GM23248 (cell line): ENCODE measurements around the gene ISM1. TPM values are rescaled to one million over a fixed set of nuclear protein-coding genes. Genes with fewer than 3 reads are reported as not detected.

Experiments used
- DNase-seq: peaks from one replicate; pipeline ENCODE4 v3.0.0-alpha.2; 2015
- H2AFZ ChIP-seq: fragments of 200-600 bp; sonication (generic); 2 replicates; pipeline ENCODE4 v1.6.1; 2016; ENCODE audit warnings: antibody characterized with exemption
- H3F3A ChIP-seq: fragments of 200-600 bp; sonication (generic); 2 replicates; pipeline ENCODE4 v1.6.1; 2016; ENCODE audit warnings: mild to moderate bottlenecking, antibody characterized with exemption, mixed run types; ENCODE audit not compliant: insufficient read depth
- H3K27ac ChIP-seq: fragments of 200-600 bp; sonication (generic); 2 replicates; pipeline ENCODE4 v1.5.1; 2016; ENCODE audit warnings: mild to moderate bottlenecking
- H3K27me3 ChIP-seq: fragments of 200-600 bp; sonication (generic); replicated peaks from 2 replicates; pipeline ENCODE4 v1.6.1; 2016; ENCODE audit warnings: mild to moderate bottlenecking; ENCODE audit not compliant: insufficient read depth
- H3K36me3 ChIP-seq: fragments of 200-600 bp; sonication (generic); 2 replicates; pipeline ENCODE4 v1.6.1; 2016; ENCODE audit warnings: low read depth, mild to moderate bottlenecking
- H3K4me1 ChIP-seq: fragments of 200-600 bp; sonication (generic); 2 replicates; pipeline ENCODE4 v1.6.1; 2016; ENCODE audit warnings: mild to moderate bottlenecking; ENCODE audit not compliant: insufficient read depth
- H3K4me2 ChIP-seq: fragments of 200-600 bp; sonication (generic); one replicate; pipeline ENCODE4 v1.6.1; 2016; ENCODE audit warnings: mild to moderate bottlenecking; ENCODE audit not compliant: unreplicated experiment
- H3K4me3 ChIP-seq: fragments of 200-600 bp; sonication (generic); 2 replicates; pipeline ENCODE4 v1.5.1; 2016; ENCODE audit warnings: mild to moderate bottlenecking
- H3K79me2 ChIP-seq: fragments of 200-600 bp; sonication (generic); 2 replicates; pipeline ENCODE4 v1.6.1; 2016; ENCODE audit warnings: mild to moderate bottlenecking; ENCODE audit not compliant: insufficient read depth
- H3K9ac ChIP-seq: fragments of 200-600 bp; sonication (generic); 2 replicates; pipeline ENCODE4 v1.6.1; 2016; ENCODE audit warnings: mild to moderate bottlenecking
- H3K9me2 ChIP-seq: fragments of 200-600 bp; sonication (generic); 2 replicates; pipeline ENCODE4 v1.6.1; 2016; ENCODE audit warnings: mixed run types, mild to moderate bottlenecking, moderate library complexity; ENCODE audit not compliant: insufficient read depth
- H3K9me3 ChIP-seq: fragments of 200-600 bp; sonication (generic); one replicate; pipeline ENCODE4 v1.6.1; 2017; ENCODE audit warnings: low read depth
- H4K20me1 ChIP-seq: fragments of 200-600 bp; sonication (generic); 2 replicates; pipeline ENCODE4 v1.6.0; 2016; ENCODE audit not compliant: insufficient read depth
- EZH2 ChIP-seq: fragments of 200-600 bp; sonication (generic); IDR thresholded peaks from 2 replicates; pipeline ENCODE4 v1.6.1; 2018; ENCODE audit warnings: antibody characterized with exemption, mild to moderate bottlenecking; ENCODE audit not compliant: insufficient read depth, poor library complexity, severe bottlenecking
- EZH2phosphoT487 ChIP-seq: fragments of 200-600 bp; sonication (generic); IDR thresholded peaks from 2 replicates; pipeline ENCODE4 v1.6.1; 2018; ENCODE audit warnings: antibody characterized with exemption, moderate library complexity, mild to moderate bottlenecking, low read depth; ENCODE audit not compliant: insufficient read depth
- WGBS, 2 experiments: methylation state at CpG; one replicate each; pipeline ENCODE4 v1.1.6; 2015 to 2017; ENCODE audit warnings: low lambda C conversion rate in 2 of 2, low coverage in 1 of 2; ENCODE audit errors: missing lambda C conversion rate in 2 of 2; 5-methylcytosine and 5-hydroxymethylcytosine counted together
- in situ Hi-C: fragments of 300-500 bp; cut with MboI; formaldehyde crosslinking; loops from 2 replicates; pipeline ENCODE4 v1.15.0; 2020
- polyA plus RNA-seq: library from polyadenylated mRNA; unstranded; fragments of >200 nt; fragmentation: Nextera tagmentation; extraction: Ambion mirVana; gene quantifications from 2 replicates; pipeline ENCODE4 v1.2.1, GENCODE V29; 2016
- total RNA-seq: library from RNA; depleted of rRNA; stranded (reverse); fragments of >200 nt; shearing (Covaris generic); gene quantifications from 2 replicates; pipeline ENCODE4 v1.2.3, GENCODE V29; 2014

Gene ISM1
- total and polyA plus RNA-seq, 2 experiments from 2014 or later: 0.06 TPM; not detected in 1

DNA sequence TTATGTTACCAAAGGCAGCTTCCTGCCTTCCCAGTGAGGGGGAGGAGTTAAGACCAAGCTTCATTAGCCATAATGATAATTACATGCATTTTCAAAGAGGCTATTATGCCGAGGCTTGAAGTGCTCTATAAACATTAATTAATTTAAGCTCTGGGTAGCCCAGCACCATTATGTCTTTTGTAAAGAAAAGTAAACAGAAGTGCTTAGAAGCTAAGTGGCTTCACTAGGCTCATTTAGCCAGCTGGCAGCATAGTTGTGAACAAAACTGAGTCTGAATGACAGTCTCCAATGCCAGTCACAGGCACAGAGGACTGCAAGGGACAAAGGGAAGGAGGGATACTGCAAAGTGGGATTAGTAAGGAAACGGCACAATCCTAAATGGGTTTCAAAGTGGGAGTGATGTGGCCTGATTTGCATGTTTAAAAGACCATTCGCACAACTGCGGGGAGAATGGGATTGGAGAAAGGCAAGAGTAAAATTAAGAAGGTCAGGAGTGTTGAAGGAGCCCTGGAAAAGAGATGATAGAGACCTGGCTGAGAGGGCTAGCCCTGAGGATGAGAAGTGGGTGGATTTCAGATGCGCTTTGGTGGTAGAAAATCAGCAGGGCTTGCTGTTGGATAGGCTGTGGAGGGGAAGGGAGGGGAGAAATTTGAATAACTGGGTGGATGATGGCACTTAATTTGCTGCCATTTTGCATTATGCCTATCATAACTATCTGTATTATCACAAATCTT, 20.1 kb upstream of the ISM1 start:
- no peak overlapping the region for H3K9ac ChIP-seq
- 71 to 74% methylated on average over 5 of the region's 5 CpGs for WGBS, 2 experiments
- TF ChIP-seq EZH2phosphoT487 (no peak), EZH2 (no peak)
- no peaks in the 10 kb centered on the region for H3K9me2 ChIP-seq
- H3K4me3 ChIP-seq: no peak overlapping the region
- no peaks in the 10 kb centered on the region for H3K9me3 ChIP-seq
- in situ Hi-C loops: no loop called here
- H3K36me3 ChIP-seq: no peaks in the 10 kb centered on the region
- DNase-seq: no peak
- no peaks in the 10 kb centered on the region for H3K4me1 ChIP-seq
- no peak overlapping the region for H3K4me2 ChIP-seq
- H2AFZ ChIP-seq: no peak overlapping the region
- peaks cover 19% of the 10 kb centered on the region for H3K27me3 ChIP-seq
- no peaks in the 10 kb centered on the region for H4K20me1 ChIP-seq
- no peak overlapping the region for H3K27ac ChIP-seq
- no peaks in the 10 kb centered on the region for H3F3A ChIP-seq
- H3K79me2 ChIP-seq: no peaks in the 10 kb centered on the region

DNA sequence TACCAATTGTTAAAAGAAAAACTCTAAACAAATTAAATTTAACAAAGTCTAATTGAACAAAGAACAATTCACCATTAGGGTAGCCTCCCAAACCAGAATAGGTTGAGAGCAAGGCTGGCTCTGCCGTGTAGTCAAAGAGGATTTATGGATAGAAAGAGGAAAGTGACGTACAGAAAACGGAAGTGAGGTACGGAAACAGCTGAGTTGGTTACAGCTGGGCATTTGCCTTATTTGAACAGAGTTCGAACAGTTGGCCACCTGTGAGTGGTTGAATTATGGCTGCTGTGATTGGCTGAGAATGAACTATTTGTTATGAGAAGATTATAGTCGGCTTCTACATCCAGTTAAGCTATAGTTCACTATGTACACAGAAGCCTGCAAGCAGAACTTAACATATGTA, 18.5 kb upstream of the ISM1 start:
- DNase-seq: no peak
- H3F3A ChIP-seq: no peaks in the 10 kb centered on the region
- H3K4me2 ChIP-seq: no peak overlapping the region
- TF ChIP-seq EZH2phosphoT487 (no peak), EZH2 (no peak)
- no peak overlapping the region for H2AFZ ChIP-seq
- no peaks in the 10 kb centered on the region for H3K4me1 ChIP-seq
- no peak overlapping the region for H3K27ac ChIP-seq
- H3K9ac ChIP-seq: no peak overlapping the region
- H3K9me2 ChIP-seq: no peaks in the 10 kb centered on the region
- WGBS, 2 experiments: 75 to 82% methylated on average over 6 of the region's 6 CpGs
- in situ Hi-C loops: no loop called here
- H3K36me3 ChIP-seq: no peaks in the 10 kb centered on the region
- no peaks in the 10 kb centered on the region for H4K20me1 ChIP-seq
- peaks cover 24% of the 10 kb centered on the region for H3K27me3 ChIP-seq
- H3K4me3 ChIP-seq: no peak overlapping the region
- H3K79me2 ChIP-seq: no peaks in the 10 kb centered on the region
- no peaks in the 10 kb centered on the region for H3K9me3 ChIP-seq

DNA sequence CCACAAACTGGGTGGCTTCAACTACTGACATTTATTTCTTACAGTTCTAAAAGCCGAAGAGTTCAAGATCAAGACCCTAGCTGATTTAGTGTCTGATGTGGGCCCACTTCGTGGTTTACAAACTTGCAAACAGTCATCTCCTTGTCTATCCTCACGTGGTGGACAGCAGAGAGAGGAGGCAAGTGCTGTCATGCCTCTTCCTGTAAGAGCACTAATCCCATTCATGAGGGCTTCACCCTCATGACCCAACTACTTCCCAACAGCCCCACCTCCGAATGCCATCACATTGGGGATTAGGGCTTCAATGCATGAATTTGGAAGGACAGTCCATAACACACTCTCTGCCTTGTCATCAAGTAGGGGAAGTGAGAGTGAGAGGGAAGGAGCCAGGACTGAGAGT, 15.6 kb upstream of the ISM1 start:
- Histone ChIP-seq H3K79me2 (no peaks in the 10 kb centered on the region), H3K9me3 (no peaks in the 10 kb centered on the region), H3F3A (no peaks in the 10 kb centered on the region), H3K9me2 (no peaks in the 10 kb centered on the region), H3K9ac (no peak overlapping the region), H3K4me1 (no peaks in the 10 kb centered on the region), H3K27ac (no peak overlapping the region), H3K36me3 (no peaks in the 10 kb centered on the region), H3K27me3 (peaks cover 13% of the 10 kb centered on the region), H4K20me1 (no peaks in the 10 kb centered on the region), H3K4me3 (no peak overlapping the region), H3K4me2 (no peak overlapping the region), H2AFZ (no peak overlapping the region)
- WGBS, 2 experiments: 46 to 50% methylated on average over 4 of the region's 4 CpGs
- no peak for DNase-seq
- TF ChIP-seq EZH2 (no peak), EZH2phosphoT487 (no peak)
- in situ Hi-C loops: no loop called here

DNA sequence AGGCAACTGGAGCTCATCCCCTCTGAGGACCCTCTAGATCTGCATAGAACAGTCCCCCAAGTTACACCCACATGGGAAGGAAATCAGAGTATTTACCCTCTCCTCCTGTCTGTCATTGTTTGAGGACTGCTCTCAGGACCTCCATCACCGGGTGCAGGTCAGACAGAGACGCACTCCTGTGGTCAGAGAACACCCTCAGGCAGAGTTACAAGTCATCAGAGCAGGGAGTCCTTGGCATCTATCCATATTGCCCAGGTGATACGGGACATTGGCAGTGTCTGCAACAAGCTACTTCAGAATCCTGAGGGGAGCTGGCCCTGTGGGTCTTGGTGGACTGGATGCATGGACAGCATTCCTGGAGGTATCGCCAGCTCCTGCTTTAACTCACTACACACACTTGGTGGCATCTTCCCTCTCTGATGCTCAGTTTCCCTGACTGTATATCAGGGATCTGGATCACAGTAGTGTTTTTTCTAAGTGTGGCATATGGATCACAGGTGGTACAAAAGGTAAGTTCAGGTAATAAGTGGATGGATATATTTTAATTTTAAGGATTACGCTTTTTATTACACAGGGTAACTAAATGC, 15.1 kb upstream of the ISM1 start:
- no peak overlapping the region for H3K4me2 ChIP-seq
- no peak overlapping the region for H3K4me3 ChIP-seq
- no peak overlapping the region for H3K27ac ChIP-seq
- H3K9me3 ChIP-seq: no peaks in the 10 kb centered on the region
- peaks cover 13% of the 10 kb centered on the region for H3K27me3 ChIP-seq
- no peaks in the 10 kb centered on the region for H3F3A ChIP-seq
- no peaks in the 10 kb centered on the region for H3K4me1 ChIP-seq
- H4K20me1 ChIP-seq: no peaks in the 10 kb centered on the region
- H2AFZ ChIP-seq: no peak overlapping the region
- no peaks in the 10 kb centered on the region for H3K79me2 ChIP-seq
- WGBS, 2 experiments: 44% methylated on average over 5 of the region's 5 CpGs
- DNase-seq: no peak
- H3K9ac ChIP-seq: no peak overlapping the region
- no peak for TF ChIP-seq EZH2
- TF ChIP-seq EZH2phosphoT487: no peak
- no peaks in the 10 kb centered on the region for H3K36me3 ChIP-seq
- no peaks in the 10 kb centered on the region for H3K9me2 ChIP-seq
- in situ Hi-C loops: no loop called here
